Muscle layer of duodenum (tissue), 2 donors: ENCODE measurements around the gene DSPP.
"Not testable (repeated sequence)": the region's sequence is repeated elsewhere in the genome, so short reads cannot be mapped to it uniquely, and the experiment has no call there.

Experiments
- H3K27ac ChIP-seq: one replicate; pipeline ENCODE4 v1.7.0; 2013; ENCODE audit warnings: mild to moderate bottlenecking, low read length
- H3K27me3 ChIP-seq: one replicate; pipeline ENCODE4 v1.7.0; 2013; ENCODE audit warnings: low read depth, mild to moderate bottlenecking, control low read depth, low read length
- H3K36me3 ChIP-seq, 2 donors: one replicate each; pipeline ENCODE4 v1.7.0; 2013; ENCODE audit warnings: low read length in 2 of 2, control low read depth in 1 of 2, mild to moderate bottlenecking in 1 of 2; ENCODE audit not compliant: insufficient read depth in 2 of 2, control insufficient read depth in 1 of 2
- H3K4me1 ChIP-seq, 2 donors: one replicate each; pipeline ENCODE4 v1.7.0; 2013; ENCODE audit warnings: low read length in 2 of 2, mild to moderate bottlenecking in 2 of 2, control low read depth in 1 of 2, moderate library complexity in 1 of 2; ENCODE audit not compliant: insufficient read depth in 2 of 2, control insufficient read depth in 1 of 2
- H3K4me3 ChIP-seq, 2 donors: one replicate each; pipeline ENCODE4 v1.7.0; 2013; ENCODE audit warnings: low read length in 2 of 2, low read depth in 1 of 2, mild to moderate bottlenecking in 1 of 2
- H3K9me3 ChIP-seq, 2 donors: one replicate each; pipeline ENCODE4 v1.7.0; 2013; ENCODE audit warnings: low read length in 2 of 2, control low read depth in 1 of 2, mild to moderate bottlenecking in 1 of 2; ENCODE audit not compliant: control insufficient read depth in 1 of 2
- donor health status: healthy.

DSPP gene

DNA sequence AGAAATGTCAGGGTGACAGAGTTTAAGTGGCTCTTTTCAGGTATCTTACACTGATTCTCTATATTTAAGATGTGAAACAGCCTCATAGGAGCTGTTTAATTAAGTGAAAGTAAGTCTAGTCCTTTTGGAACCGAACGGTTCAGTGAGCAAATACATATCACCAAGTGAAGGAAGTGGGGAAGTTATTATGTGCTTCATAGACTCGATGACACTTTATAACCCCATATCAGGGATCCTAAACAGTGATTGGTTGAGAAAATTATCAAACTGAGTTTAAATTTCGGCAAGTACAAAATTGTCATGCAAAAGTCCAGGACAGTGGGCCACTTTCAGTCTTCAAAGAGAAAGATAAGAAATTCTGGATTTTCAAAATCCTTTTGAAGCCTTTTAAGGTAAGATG lies at the start of gene DSPP:
Gene DSPP, plus strand, starts transcription at position 301 of the 400 bp plus-strand sequence. CDS start 2,380 bp downstream, outside the sequence.
- Histone ChIP-seq H3K4me1 (no peaks in the 10 kb centered on the region), H3K36me3 (no peaks in the 10 kb centered on the region), H3K27me3 (no peaks in the 10 kb centered on the region)

GRCh38 chr4:87559090-87559837 lies 49.1 kb upstream of the DSPP start:
- H3K27ac ChIP-seq: no peak overlapping the region
- H3K4me1 ChIP-seq: no peaks in the 10 kb centered on the region
- H3K36me3 ChIP-seq: no peaks in the 10 kb centered on the region
- H3K4me3 ChIP-seq: no peak overlapping the region
- no peaks in the 10 kb centered on the region for H3K27me3 ChIP-seq
- no peaks in the 10 kb centered on the region for H3K9me3 ChIP-seq

More for the DNA sequence above, at the start of gene DSPP:
- Histone ChIP-seq H3K27ac (no peak within 1 kb of the TSS), H3K4me3 (no peak within 1 kb of the TSS), H3K9me3 (no peaks in the 10 kb centered on the region)

GRCh38 chr4:87560802-87561201 lies 47.5 kb upstream of the DSPP start:
- Histone ChIP-seq H3K36me3 (no peaks in the 10 kb centered on the region), H3K4me3 (no peak overlapping the region), H3K4me1 (no peaks in the 10 kb centered on the region), H3K27ac (no peak overlapping the region), H3K9me3 (no peaks in the 10 kb centered on the region), H3K27me3 (no peaks in the 10 kb centered on the region)

DNA sequence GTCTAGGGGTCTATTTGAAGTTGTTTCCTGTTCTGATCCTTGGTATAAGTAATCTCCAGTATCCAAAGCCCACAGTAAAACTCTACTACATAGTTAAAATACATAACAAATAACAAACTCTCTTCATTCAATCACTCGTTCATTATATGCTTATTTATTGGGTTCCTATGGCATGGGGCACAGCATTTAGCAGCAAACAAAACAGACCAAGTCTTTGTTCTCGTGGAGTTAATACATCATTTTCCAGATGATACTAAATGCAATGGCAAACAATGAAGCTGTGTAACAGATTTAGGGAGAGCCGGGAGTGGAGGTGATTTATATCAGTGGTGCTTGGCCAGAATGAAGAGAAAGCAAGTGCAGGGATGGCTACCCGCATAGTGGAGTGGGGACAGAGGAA lies 42.6 kb upstream of the DSPP start:
- Histone ChIP-seq H3K36me3 (no peaks in the 10 kb centered on the region), H3K4me3 (no peak overlapping the region), H3K4me1 (no peaks in the 10 kb centered on the region), H3K27ac (no peak overlapping the region), H3K27me3 (no peaks in the 10 kb centered on the region), H3K9me3 (no peaks in the 10 kb centered on the region)

GRCh38 chr4:87566276-87566675 lies 42.1 kb upstream of the DSPP start:
- Histone ChIP-seq H3K36me3 (no peaks in the 10 kb centered on the region), H3K27me3 (no peaks in the 10 kb centered on the region), H3K9me3 (no peaks in the 10 kb centered on the region), H3K4me1 (no peaks in the 10 kb centered on the region), H3K4me3 (no peak overlapping the region), H3K27ac (no peak overlapping the region)

GRCh38 chr4:87567191-87567590 lies 41.1 kb upstream of the DSPP start:
- Histone ChIP-seq H3K4me1 (no peaks in the 10 kb centered on the region), H3K27ac (no peak overlapping the region), H3K36me3 (no peaks in the 10 kb centered on the region), H3K27me3 (no peaks in the 10 kb centered on the region), H3K4me3 (no peak overlapping the region), H3K9me3 (no peaks in the 10 kb centered on the region)

DNA sequence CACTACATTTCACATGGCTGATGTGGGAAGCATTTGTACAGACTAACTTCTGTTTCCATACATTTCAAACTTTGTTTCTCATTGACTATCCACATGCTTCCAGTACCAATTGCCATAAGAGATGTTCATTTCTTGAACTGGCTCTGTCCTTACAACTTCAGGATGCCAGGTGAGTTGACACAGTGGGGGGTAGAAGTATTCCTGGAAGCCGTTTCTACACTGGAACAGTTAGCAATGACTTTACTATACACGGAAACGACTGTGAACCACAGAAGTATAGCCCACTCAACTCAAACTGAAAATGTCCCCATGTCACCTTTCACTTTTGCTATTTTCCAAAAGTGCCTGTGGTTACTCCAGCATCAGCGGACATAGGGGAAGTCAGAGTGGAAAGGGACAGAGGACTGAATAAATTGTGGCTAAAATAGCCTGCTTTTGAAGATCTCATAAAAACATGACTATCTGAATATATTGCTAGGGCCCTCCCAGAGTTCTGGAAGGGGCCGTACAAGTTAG lies 38.0 kb upstream of the DSPP start:
- Histone ChIP-seq H3K27ac (no peak overlapping the region), H3K4me1 (no peaks in the 10 kb centered on the region), H3K4me3 (no peak overlapping the region), H3K9me3 (no peaks in the 10 kb centered on the region), H3K27me3 (no peaks in the 10 kb centered on the region), H3K36me3 (no peaks in the 10 kb centered on the region)

DNA sequence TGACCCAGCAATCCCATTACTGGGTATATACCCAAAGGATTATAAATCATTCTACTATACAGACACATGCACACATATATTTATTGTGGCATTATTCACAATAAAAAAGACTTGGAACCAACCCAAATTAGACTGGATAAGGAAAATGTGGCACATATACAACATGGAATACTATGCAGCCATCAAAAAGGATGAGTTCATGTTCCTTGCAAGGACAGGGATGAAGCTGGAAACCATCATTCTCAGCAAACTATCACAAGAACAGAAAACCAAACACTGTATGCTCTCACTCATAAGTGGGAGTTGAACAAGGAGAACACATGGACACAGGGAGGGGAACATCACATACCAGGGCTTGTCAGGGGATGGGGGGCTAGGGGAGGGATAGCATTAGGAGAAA lies 34.0 kb upstream of the DSPP start:
- H3K4me3 ChIP-seq, H3K9me3 ChIP-seq, H3K4me1 ChIP-seq, H3K36me3 ChIP-seq, H3K27ac ChIP-seq, H3K27me3 ChIP-seq: not testable (repeated sequence)

GRCh38 chr4:87574996-87575395 lies 33.3 kb upstream of the DSPP start:
- Histone ChIP-seq H3K36me3 (no peaks in the 10 kb centered on the region), H3K9me3 (no peaks in the 10 kb centered on the region), H3K27ac (no peak overlapping the region), H3K4me3 (no peak overlapping the region), H3K27me3 (no peaks in the 10 kb centered on the region), H3K4me1 (no peaks in the 10 kb centered on the region)

- Histone ChIP-seq H3K27ac (no peak overlapping the region), H3K4me1 (no peaks in the 10 kb centered on the region), H3K36me3 (no peaks in the 10 kb centered on the region), H3K9me3 (no peaks in the 10 kb centered on the region), H3K4me3 (no peak overlapping the region), H3K27me3 (no peaks in the 10 kb centered on the region)
Measured at GRCh38 chr4:87575408-87575807, 32.9 kb upstream of the DSPP start.

DNA sequence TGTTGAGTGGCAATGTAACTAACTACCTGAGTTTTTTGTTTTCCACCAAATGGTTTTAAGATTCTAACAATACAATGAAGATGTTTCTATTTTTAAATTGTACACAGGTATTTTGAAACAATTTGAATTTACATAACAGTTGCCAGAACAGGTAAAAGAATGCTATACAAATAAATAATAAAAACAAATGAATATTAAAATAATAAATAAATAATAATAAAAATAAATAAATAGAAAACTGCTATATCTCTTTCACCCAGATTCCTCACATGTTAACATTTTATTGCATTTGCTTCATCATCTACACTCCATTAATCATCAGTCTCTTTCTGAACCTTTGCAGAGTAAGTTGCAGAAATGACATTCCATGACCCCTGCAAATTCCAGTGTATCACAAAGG lies 32.3 kb upstream of the DSPP start:
- Histone ChIP-seq H3K27me3 (no peaks in the 10 kb centered on the region), H3K36me3 (no peaks in the 10 kb centered on the region), H3K4me1 (no peaks in the 10 kb centered on the region), H3K27ac (no peak overlapping the region), H3K4me3 (no peak overlapping the region), H3K9me3 (no peaks in the 10 kb centered on the region)

GRCh38 chr4:87579478-87579877 lies 28.9 kb upstream of the DSPP start:
- Histone ChIP-seq H3K4me3 (no peak overlapping the region), H3K9me3 (no peaks in the 10 kb centered on the region), H3K36me3 (no peaks in the 10 kb centered on the region), H3K4me1 (no peaks in the 10 kb centered on the region), H3K27me3 (no peaks in the 10 kb centered on the region), H3K27ac (no peak overlapping the region)
